Calu3 (cell line): ENCODE results near the gene AJAP1. TPM values are rescaled to one million over a fixed set of nuclear protein-coding genes. Genes with fewer than 3 reads are reported as not detected.

Experiments
- BruUV-seq: library from RNA; stranded (reverse); fragments of 400-500 nt; replicated peaks from 2 replicates; lab custom pipeline; 2021; lab: Mats Ljungman, UMichigan
- CTCF ChIA-PET: fragments of 300-600 bp; sonication (Branson Sonifier 250); formaldehyde crosslinking; loops from one replicate; lab custom pipeline; 2022; ENCODE audit warnings: antibody characterized with exemption; lab: Charles Lee
- DNase-seq: peaks from one replicate; pipeline ENCODE4 v3.0.0; 2022
- H3K27ac Mint-ChIP-seq: one replicate; pipeline ENCODE4 v1.8.0; 2022; ENCODE audit warnings: mixed read lengths; ENCODE audit not compliant: unreplicated experiment
- H3K27me3 Mint-ChIP-seq: one replicate; pipeline ENCODE4 v1.8.0; 2022; ENCODE audit warnings: mixed read lengths; ENCODE audit not compliant: unreplicated experiment
- H3K36me3 Mint-ChIP-seq: one replicate; pipeline ENCODE4 v1.8.0; 2022; ENCODE audit warnings: mild to moderate bottlenecking, moderate library complexity, mixed read lengths; ENCODE audit not compliant: insufficient read depth, unreplicated experiment
- H3K4me1 Mint-ChIP-seq: one replicate; pipeline ENCODE4 v1.8.0; 2022; ENCODE audit warnings: mild to moderate bottlenecking, low read depth, mixed read lengths; ENCODE audit not compliant: unreplicated experiment
- H3K4me3 Mint-ChIP-seq: one replicate; pipeline ENCODE4 v1.8.0; 2022; ENCODE audit warnings: mild to moderate bottlenecking, low read depth, moderate library complexity, mixed read lengths; ENCODE audit not compliant: unreplicated experiment
- H3K9me3 Mint-ChIP-seq: one replicate; pipeline ENCODE4 v1.8.0; 2022; ENCODE audit warnings: low read depth, mixed read lengths; ENCODE audit not compliant: unreplicated experiment
- CTCF ChIP-seq: fragments of 200-600 bp; IDR thresholded peaks from one replicate; pipeline ENCODE4 v1.8.0; 2022; ENCODE audit warnings: antibody characterized with exemption; ENCODE audit not compliant: unreplicated experiment
- intact Hi-C: fragments of 100-400 bp; cut with micrococcal nuclease; formaldehyde crosslinking; loops from one replicate; pipeline ENCODE4 v1.10.0; 2022; ENCODE audit not compliant: unreplicated experiment
- total RNA-seq: library from RNA; stranded (reverse); gene quantifications from 2 replicates; pipeline ENCODE4 v1.2.3, GENCODE V29; 2022

The AJAP1 gene
- total RNA-seq, 1 experiment from 2014 or later = not detected

- BruUV-seq = no TSS peak
- Mint-ChIP-seq H3K27me3 (no peaks in the 10 kb centered on the region), H3K27ac (no peak overlapping the region), H3K36me3 (no peaks in the 10 kb centered on the region), H3K9me3 (peaks cover 5% of the 10 kb centered on the region), H3K4me1 (no peaks in the 10 kb centered on the region), H3K4me3 (no peak overlapping the region)
- no peak for DNase-seq
- intact Hi-C loops = no loop called here
- TF ChIP-seq CTCF = no peak
- CTCF ChIA-PET = no interaction called here
Observed at GRCh38 chr1:4636186-4636585, 18.2 kb upstream of the AJAP1 start.

GRCh38 chr1:4636644-4637380, 17.6 kb upstream of the AJAP1 start:
- no peak overlapping the region for H3K4me3 Mint-ChIP-seq
- CTCF ChIA-PET = interaction anchor here (0.7 kb wide), 1 partner anchor 56 kb away, joined by 5 read pairs; no protein-coding TSS in a partner anchor
- intact Hi-C loops = no loop called here
- H3K27me3 Mint-ChIP-seq = no peaks in the 10 kb centered on the region
- no peaks in the 10 kb centered on the region for H3K36me3 Mint-ChIP-seq
- peaks cover 3% of the 10 kb centered on the region for H3K9me3 Mint-ChIP-seq
- DNase-seq = no peak
- no TSS peak for BruUV-seq
- no peaks in the 10 kb centered on the region for H3K4me1 Mint-ChIP-seq
- H3K27ac Mint-ChIP-seq = no peak overlapping the region
- TF ChIP-seq CTCF = no peak

GRCh38 chr1:4637616-4638344, 16.6 kb upstream of the AJAP1 start:
- Mint-ChIP-seq H3K27me3 (no peaks in the 10 kb centered on the region), H3K4me3 (no peak overlapping the region), H3K4me1 (no peaks in the 10 kb centered on the region), H3K9me3 (no peaks in the 10 kb centered on the region), H3K27ac (no peak overlapping the region), H3K36me3 (no peaks in the 10 kb centered on the region)
- CTCF ChIA-PET = no interaction called here
- no TSS peak for BruUV-seq
- TF ChIP-seq CTCF = no peak
- intact Hi-C loops = no loop called here
- DNase-seq = no peak

GRCh38 chr1:4638345-4638729, 16.1 kb upstream of the AJAP1 start:
- no TSS peak for BruUV-seq
- intact Hi-C loops = no loop called here
- no peak overlapping the region for H3K27ac Mint-ChIP-seq
- no peak for DNase-seq
- H3K9me3 Mint-ChIP-seq = no peaks in the 10 kb centered on the region
- no peaks in the 10 kb centered on the region for H3K36me3 Mint-ChIP-seq
- TF ChIP-seq CTCF = no peak
- CTCF ChIA-PET = no interaction called here
- H3K27me3 Mint-ChIP-seq = no peaks in the 10 kb centered on the region
- H3K4me1 Mint-ChIP-seq = no peaks in the 10 kb centered on the region
- no peak overlapping the region for H3K4me3 Mint-ChIP-seq
